ENCODE results near the gene MRPS34.
"Not testable (repeated sequence)": the region's sequence is repeated elsewhere in the genome, so short reads cannot be mapped to it uniquely, and the experiment has no call there.

Gene MRPS34

DNA sequence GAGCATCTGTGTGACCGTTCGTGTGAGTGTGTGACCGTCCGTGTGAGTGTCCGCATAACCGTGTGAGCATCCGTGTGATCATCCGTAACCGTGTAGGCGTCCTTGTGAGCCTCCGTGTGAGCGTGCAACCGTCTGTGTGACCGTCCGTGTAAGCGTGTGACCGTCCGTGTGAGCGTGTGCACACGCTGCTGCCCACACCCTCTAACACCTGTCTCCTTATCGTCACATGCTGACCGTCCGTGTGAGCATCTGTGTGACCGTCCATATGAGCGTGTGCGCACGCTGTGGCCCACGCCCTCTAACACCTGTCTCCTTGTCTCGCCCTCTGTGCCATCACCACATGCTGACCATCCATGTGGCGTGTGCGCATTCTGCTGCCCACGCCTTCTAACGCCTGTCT, 32.7 kb downstream of the MRPS34 start:
- Histone ChIP-seq H3K4me2 (ENCODE audit: low read length) (no peak overlapping the region), H3K79me2 (peaks cover 24% of the 10 kb centered on the region), H3K27me3 (ENCODE audit: control insufficient read depth, insufficient read depth, low read length) (no peaks in the 10 kb centered on the region), H3K4me1 (no peaks in the 10 kb centered on the region), H3K27ac (no peak overlapping the region), H3K4me3 (ENCODE audit: low read depth, low read length) (no peak overlapping the region), H3K9ac (no peak overlapping the region), H2AFZ (no peak overlapping the region), H3K9me3 (ENCODE audit: control insufficient read depth, low read length) (no peaks in the 10 kb centered on the region), H3K36me3 (ENCODE audit: control insufficient read depth, insufficient read depth, low read length) (no peaks in the 10 kb centered on the region)
- TF ChIP-seq, protein P1, sequence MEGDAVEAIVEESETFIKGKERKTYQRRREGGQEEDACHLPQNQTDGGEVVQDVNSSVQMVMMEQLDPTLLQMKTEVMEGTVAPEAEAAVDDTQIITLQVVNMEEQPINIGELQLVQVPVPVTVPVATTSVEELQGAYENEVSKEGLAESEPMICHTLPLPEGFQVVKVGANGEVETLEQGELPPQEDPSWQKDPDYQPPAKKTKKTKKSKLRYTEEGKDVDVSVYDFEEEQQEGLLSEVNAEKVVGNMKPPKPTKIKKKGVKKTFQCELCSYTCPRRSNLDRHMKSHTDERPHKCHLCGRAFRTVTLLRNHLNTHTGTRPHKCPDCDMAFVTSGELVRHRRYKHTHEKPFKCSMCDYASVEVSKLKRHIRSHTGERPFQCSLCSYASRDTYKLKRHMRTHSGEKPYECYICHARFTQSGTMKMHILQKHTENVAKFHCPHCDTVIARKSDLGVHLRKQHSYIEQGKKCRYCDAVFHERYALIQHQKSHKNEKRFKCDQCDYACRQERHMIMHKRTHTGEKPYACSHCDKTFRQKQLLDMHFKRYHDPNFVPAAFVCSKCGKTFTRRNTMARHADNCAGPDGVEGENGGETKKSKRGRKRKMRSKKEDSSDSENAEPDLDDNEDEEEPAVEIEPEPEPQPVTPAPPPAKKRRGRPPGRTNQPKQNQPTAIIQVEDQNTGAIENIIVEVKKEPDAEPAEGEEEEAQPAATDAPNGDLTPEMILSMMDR (IDR thresholded peaks at IDR 0.05) = no peak

DNA sequence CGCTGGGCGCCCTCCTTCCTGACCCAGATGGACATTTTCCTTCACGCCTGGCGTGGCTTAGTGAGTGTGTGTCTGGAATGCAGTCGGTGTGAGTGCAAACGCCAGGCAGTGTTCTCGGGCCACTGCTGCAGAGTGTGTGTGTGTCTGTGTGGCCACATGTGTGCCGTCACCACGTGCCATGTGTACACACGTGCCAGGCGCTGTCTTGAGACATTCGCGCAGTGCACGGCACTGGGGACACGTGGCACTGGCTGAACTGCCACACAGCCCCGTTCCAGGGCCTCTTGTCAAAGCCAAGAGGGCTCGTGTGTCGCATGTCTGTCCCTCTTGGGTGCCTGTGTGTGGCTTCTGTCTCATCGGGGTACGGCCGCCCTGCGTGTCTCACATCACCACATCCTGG, 38.1 kb downstream of the MRPS34 start:
- H3K27me3 ChIP-seq (ENCODE audit: control insufficient read depth, insufficient read depth, low read length) = no peaks in the 10 kb centered on the region
- H3K9me3 ChIP-seq (ENCODE audit: control insufficient read depth, low read length) = no peaks in the 10 kb centered on the region
- H3K36me3 ChIP-seq (ENCODE audit: control insufficient read depth, insufficient read depth, low read length) = no peaks in the 10 kb centered on the region
- H3K4me1 ChIP-seq = no peaks in the 10 kb centered on the region
- H3K4me2 ChIP-seq (ENCODE audit: low read length) = no peak overlapping the region
- H3K9ac ChIP-seq = no peak overlapping the region
- peaks cover 27% of the 10 kb centered on the region for H3K79me2 ChIP-seq
- TF ChIP-seq, protein P1 (IDR thresholded peaks at IDR 0.05) = no peak
- H3K4me3 ChIP-seq (ENCODE audit: low read depth, low read length) = no peak overlapping the region
- H2AFZ ChIP-seq = no peak overlapping the region
- no peak overlapping the region for H3K27ac ChIP-seq

DNA sequence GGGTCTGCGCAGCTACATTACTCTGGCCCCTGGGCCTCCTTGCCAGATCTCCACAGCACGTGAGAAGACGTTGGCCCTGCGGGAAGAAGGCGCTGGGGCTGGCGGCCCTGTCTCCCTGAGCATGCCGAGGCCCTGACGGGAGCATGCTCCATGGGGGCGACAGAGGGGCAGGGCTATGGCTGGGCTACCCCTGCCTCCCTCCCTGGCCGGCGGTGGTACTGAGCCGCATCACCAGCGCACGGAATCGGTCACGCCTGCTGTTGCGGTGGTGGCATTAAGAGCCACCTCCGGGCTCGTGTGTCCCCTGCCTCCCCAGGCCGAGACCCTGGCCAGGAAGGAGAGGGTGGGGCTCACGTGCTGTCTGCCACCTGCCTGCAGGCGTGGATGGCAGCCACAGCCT, 38.8 kb downstream of the MRPS34 start:
- no peak overlapping the region for H3K9ac ChIP-seq
- no peak overlapping the region for H3K4me3 ChIP-seq (ENCODE audit: low read depth, low read length)
- TF ChIP-seq, protein P1 (IDR thresholded peaks at IDR 0.05) = no peak
- H3K79me2 ChIP-seq = peaks cover 30% of the 10 kb centered on the region
- H2AFZ ChIP-seq = no peak overlapping the region
- H3K4me2 ChIP-seq (ENCODE audit: low read length) = no peak overlapping the region
- H3K36me3 ChIP-seq (ENCODE audit: control insufficient read depth, insufficient read depth, low read length) = no peaks in the 10 kb centered on the region
- no peak overlapping the region for H3K27ac ChIP-seq
- no peaks in the 10 kb centered on the region for H3K27me3 ChIP-seq (ENCODE audit: control insufficient read depth, insufficient read depth, low read length)
- H3K9me3 ChIP-seq (ENCODE audit: control insufficient read depth, low read length) = no peaks in the 10 kb centered on the region
- H3K4me1 ChIP-seq = no peaks in the 10 kb centered on the region

DNA sequence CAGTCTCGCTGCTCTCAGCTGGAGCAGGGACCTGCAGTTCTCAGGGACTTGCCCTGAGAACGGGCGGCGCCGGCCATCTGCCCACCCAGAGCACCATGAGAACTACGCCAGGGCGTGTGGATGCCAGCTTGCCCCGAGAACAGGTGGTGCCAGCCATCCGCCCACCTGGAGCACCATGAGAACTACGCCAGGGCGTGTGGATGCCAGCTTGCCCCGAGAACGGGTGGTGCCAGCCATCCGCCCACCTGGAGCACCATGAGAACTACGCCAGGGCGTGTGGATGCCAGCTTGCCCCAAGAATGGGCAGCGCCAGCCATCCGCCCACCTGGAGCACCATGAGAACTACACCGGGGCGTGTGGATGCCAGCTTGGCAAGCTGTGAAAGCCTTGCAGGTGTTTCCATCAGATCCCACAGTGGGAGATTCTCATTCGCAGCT, 40.4 kb downstream of the MRPS34 start:
- not testable (repeated sequence) for H3K9me3 ChIP-seq (ENCODE audit: control insufficient read depth, low read length); H3K36me3 ChIP-seq (ENCODE audit: control insufficient read depth, insufficient read depth, low read length); H3K4me1 ChIP-seq; H3K4me2 ChIP-seq (ENCODE audit: low read length); H3K9ac ChIP-seq; H3K27ac ChIP-seq; H3K27me3 ChIP-seq (ENCODE audit: control insufficient read depth, insufficient read depth, low read length); H3K4me3 ChIP-seq (ENCODE audit: low read depth, low read length); H2AFZ ChIP-seq
- peaks cover 46% of the 10 kb centered on the region for H3K79me2 ChIP-seq

DNA sequence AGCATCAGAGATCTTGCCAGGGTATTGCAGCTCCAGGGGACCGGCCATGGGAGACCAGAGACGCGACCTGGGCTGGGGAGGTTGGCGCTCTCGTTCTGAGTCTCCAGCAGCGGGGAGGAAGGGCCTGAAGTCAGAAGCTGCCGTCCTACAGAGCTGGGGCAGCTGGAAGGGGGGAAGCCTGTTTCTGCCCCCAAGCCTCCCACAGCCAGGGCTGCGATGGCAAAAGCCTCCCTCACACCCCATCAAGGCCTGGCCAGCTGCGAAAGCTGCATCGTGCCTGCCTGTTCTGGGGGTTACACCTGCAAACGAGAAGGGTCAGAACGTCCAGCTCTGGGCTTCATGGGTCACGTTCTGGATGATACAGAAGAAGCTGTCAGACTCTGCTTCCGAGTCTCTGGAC, 40.9 kb downstream of the MRPS34 start:
- H3K9ac ChIP-seq = no peak overlapping the region
- H3K4me3 ChIP-seq (ENCODE audit: low read depth, low read length) = no peak overlapping the region
- no peak overlapping the region for H3K4me2 ChIP-seq (ENCODE audit: low read length)
- peaks cover 49% of the 10 kb centered on the region for H3K79me2 ChIP-seq
- H3K9me3 ChIP-seq (ENCODE audit: control insufficient read depth, low read length) = no peaks in the 10 kb centered on the region
- H3K36me3 ChIP-seq (ENCODE audit: control insufficient read depth, insufficient read depth, low read length) = no peaks in the 10 kb centered on the region
- no peaks in the 10 kb centered on the region for H3K4me1 ChIP-seq
- no peak overlapping the region for H2AFZ ChIP-seq
- no peaks in the 10 kb centered on the region for H3K27me3 ChIP-seq (ENCODE audit: control insufficient read depth, insufficient read depth, low read length)
- TF ChIP-seq, protein P1 (IDR thresholded peaks at IDR 0.05) = no peak
- no peak overlapping the region for H3K27ac ChIP-seq
